T-helper 2 cell treated with Interferon-gamma antibody and Interleukin-4, amounts not matched to agents 5 μg/mL and 100 μg/mL, for 36 hours (primary cell): Measurements from ENCODE around the gene SLC2A6.

Experiments used
- DNase-seq: peaks from one replicate; pipeline ENCODE4 v3.0.0; 2021; ENCODE audit warnings: low spot score
- H3K27ac Mint-ChIP-seq: one replicate; pipeline ENCODE4 v1.8.0; 2021; ENCODE audit warnings: mild to moderate bottlenecking, mixed read lengths
- H3K27me3 Mint-ChIP-seq: one replicate; pipeline ENCODE4 v1.8.0; 2021; ENCODE audit warnings: low read depth, mixed read lengths
- H3K36me3 Mint-ChIP-seq: one replicate; pipeline ENCODE4 v1.8.0; 2021; ENCODE audit warnings: low read depth, mixed read lengths
- H3K4me1 Mint-ChIP-seq: one replicate; pipeline ENCODE4 v1.8.0; 2021; ENCODE audit warnings: low read depth, mixed read lengths
- H3K4me3 Mint-ChIP-seq: one replicate; pipeline ENCODE4 v1.8.0; 2022; ENCODE audit warnings: mild to moderate bottlenecking, moderate library complexity, mixed read lengths
- H3K9me3 Mint-ChIP-seq: one replicate; pipeline ENCODE4 v1.8.0; 2021; ENCODE audit warnings: mixed read lengths

The SLC2A6 gene

GRCh38 chr9:133519693-133520092 is 40.8 kb upstream of the SLC2A6 start:
- Mint-ChIP-seq H3K27me3 (no peaks in the 10 kb centered on the region), H3K27ac (no peak overlapping the region), H3K4me1 (no peaks in the 10 kb centered on the region), H3K9me3 (no peaks in the 10 kb centered on the region), H3K36me3 (no peaks in the 10 kb centered on the region), H3K4me3 (no peak overlapping the region)
- no peak for DNase-seq

- Mint-ChIP-seq H3K4me3 (no peak overlapping the region), H3K4me1 (no peaks in the 10 kb centered on the region), H3K27me3 (no peaks in the 10 kb centered on the region), H3K9me3 (no peaks in the 10 kb centered on the region), H3K27ac (no peak overlapping the region), H3K36me3 (no peaks in the 10 kb centered on the region)
- no peak for DNase-seq
Observed at GRCh38 chr9:133518706-133519449, 40.0 kb upstream of the SLC2A6 start.

DNA sequence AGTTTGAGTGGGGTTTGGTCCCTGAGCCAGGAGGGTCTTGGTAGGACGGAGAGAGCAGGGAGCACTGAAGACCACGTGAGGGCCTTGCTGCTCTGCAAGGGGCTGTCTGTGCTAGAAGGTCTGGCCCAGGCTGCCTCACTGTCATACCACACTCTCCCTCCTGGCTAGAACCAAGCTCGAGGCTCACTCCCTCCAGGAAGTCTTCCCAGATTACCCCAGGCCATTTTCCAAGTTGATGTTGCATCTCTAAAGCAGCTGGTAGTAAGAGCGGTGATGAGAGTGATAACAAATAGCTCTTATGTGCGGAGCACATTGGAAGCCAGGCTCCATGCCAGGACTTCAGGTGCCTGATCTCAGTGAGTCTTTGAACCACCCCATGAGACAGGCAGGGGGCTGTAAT is 39.3 kb upstream of the SLC2A6 start:
- no peaks in the 10 kb centered on the region for H3K27me3 Mint-ChIP-seq
- no peaks in the 10 kb centered on the region for H3K9me3 Mint-ChIP-seq
- no peak overlapping the region for H3K27ac Mint-ChIP-seq
- H3K4me1 Mint-ChIP-seq, result no peaks in the 10 kb centered on the region
- DNase-seq, result no peak
- H3K4me3 Mint-ChIP-seq, result no peak overlapping the region
- no peaks in the 10 kb centered on the region for H3K36me3 Mint-ChIP-seq

DNA sequence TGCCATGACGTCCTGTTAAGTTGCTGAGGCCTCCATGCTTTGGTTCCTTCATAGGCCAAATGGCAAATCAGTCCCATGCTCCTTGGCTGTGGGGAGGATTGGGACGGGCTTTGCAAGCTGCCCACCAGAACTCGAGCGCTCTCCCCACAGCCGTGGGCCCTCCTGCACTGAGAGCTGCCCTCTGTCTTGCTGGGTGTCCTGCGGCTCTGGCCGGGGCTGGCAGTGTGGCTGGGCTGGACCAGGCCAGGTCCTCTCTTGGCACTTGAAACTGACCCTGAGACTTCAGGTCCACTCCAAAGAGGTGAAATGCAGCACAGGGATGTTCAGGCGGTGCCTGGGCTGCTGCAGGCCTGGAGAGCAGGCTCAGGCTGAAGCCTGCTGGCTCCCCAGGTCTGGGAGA is 38.8 kb upstream of the SLC2A6 start:
- Mint-ChIP-seq H3K27me3 (no peaks in the 10 kb centered on the region), H3K4me1 (no peaks in the 10 kb centered on the region), H3K27ac (no peak overlapping the region), H3K36me3 (no peaks in the 10 kb centered on the region), H3K9me3 (no peaks in the 10 kb centered on the region), H3K4me3 (no peak overlapping the region)
- DNase-seq, result no peak

DNA sequence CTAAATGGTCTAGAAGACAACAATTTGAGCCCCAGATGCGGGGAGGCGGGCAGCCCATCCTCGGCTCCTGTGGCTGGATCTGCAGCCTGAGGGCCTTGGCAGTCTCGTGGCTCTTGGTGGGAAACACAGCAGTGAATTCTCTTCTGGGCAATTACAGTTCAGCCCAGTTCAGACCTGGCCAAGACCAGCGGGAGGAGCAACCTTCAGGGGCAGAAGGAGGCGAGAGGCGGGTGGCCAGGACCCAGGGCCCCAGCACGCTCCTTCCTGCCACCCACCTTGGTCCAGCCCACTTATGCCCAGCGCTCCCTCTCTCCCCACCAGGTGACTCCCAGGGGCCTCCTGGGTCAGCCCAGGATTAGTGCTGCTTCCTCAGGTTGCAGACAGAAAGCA is 38.1 kb upstream of the SLC2A6 start:
- H3K4me1 Mint-ChIP-seq, result no peaks in the 10 kb centered on the region
- no peak for DNase-seq
- no peaks in the 10 kb centered on the region for H3K27me3 Mint-ChIP-seq
- no peaks in the 10 kb centered on the region for H3K36me3 Mint-ChIP-seq
- no peak overlapping the region for H3K4me3 Mint-ChIP-seq
- no peak overlapping the region for H3K27ac Mint-ChIP-seq
- H3K9me3 Mint-ChIP-seq, result no peaks in the 10 kb centered on the region

- Mint-ChIP-seq H3K36me3 (no peaks in the 10 kb centered on the region), H3K27me3 (no peaks in the 10 kb centered on the region), H3K27ac (no peak overlapping the region), H3K4me1 (no peaks in the 10 kb centered on the region), H3K4me3 (no peak overlapping the region), H3K9me3 (no peaks in the 10 kb centered on the region)
- no peak for DNase-seq
Observed at GRCh38 chr9:133516256-133516960, 37.5 kb upstream of the SLC2A6 start.

DNA sequence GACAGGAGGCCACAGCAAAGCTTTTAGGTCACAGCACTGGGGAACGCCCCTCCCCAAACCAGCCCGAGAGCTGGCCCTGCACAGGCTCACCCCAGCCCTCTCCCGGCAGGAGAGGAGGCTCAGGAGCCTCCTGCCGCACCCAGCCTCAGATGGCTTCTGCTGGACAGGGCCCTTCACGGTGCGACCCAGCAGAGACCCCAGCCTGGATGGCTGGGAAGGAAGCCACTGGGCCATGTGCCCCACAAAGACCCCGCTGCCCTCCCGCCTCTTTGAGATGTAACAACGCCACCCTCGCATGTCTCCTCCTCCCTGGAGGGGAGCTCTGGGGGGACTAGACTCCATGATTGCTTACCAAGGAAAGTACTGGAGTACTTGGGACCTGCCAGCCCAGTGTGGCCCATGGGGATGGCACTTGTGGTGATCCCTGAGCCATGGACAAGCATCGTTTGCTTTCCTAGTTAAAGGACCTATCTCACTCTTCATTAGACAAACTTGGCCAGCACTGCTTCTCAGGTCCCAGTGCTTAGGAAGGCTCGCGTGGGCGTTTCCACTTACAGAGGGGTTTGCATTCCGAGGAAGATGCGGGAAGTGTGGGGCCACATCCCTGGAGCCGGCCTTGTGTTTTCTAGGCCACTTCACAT is 36.8 kb upstream of the SLC2A6 start:
- no peak for DNase-seq
- Mint-ChIP-seq H3K9me3 (no peaks in the 10 kb centered on the region), H3K27ac (no peak overlapping the region), H3K27me3 (no peaks in the 10 kb centered on the region), H3K4me1 (no peaks in the 10 kb centered on the region), H3K36me3 (no peaks in the 10 kb centered on the region), H3K4me3 (no peak overlapping the region)

- Mint-ChIP-seq H3K4me1 (no peaks in the 10 kb centered on the region), H3K27ac (no peak overlapping the region), H3K9me3 (no peaks in the 10 kb centered on the region), H3K27me3 (no peaks in the 10 kb centered on the region), H3K4me3 (no peak overlapping the region), H3K36me3 (no peaks in the 10 kb centered on the region)
- no peak for DNase-seq
Observed at GRCh38 chr9:133515240-133515610, 36.3 kb upstream of the SLC2A6 start.

DNA sequence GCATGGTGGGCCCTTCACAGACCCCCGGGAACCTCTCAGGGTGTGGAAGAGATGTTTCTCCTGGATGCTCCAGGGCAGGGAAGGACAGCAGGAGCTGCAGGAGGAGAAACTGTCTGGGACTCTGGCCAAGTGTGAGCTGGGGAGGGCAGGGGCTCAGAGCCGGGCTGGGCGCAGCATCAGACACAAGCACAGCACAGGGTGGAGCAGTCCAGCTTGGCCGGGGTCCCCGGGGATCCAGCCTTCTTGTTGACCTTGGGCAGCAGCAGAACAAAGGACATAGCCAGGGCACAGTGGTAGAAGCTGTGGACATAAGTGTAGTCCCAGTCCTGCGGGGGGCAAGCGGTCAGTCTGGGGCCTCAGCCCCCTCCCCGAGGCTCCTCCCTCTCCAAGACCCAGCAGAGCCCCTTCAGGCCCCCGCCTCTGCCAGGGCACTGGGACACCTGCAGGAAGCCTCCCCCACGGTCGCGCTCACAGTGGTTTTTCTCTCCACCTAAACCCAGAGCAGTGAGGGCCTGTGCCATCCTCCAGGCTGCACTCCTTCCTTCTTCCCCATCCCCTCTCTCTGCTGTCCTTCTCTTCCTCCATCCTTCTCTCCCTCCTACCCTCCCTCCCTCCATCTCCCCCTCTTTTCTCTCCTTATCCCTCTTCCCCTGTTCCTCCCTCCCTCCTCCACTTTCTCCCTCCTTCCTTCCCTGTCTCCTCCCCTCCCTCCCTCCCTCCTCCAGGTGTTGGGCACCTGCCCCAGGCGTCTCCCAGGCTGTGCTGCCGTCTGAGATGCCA is 35.8 kb upstream of the SLC2A6 start:
- no peak overlapping the region for H3K4me3 Mint-ChIP-seq
- H3K9me3 Mint-ChIP-seq, result no peaks in the 10 kb centered on the region
- H3K27ac Mint-ChIP-seq, result no peak overlapping the region
- peaks cover under 1% of the 10 kb centered on the region for H3K27me3 Mint-ChIP-seq
- DNase-seq, result no peak
- H3K36me3 Mint-ChIP-seq, result no peaks in the 10 kb centered on the region
- H3K4me1 Mint-ChIP-seq, result peaks cover 1% of the 10 kb centered on the region

- no peak for DNase-seq
- peaks cover 7% of the 10 kb centered on the region for H3K4me1 Mint-ChIP-seq
- H3K36me3 Mint-ChIP-seq, result no peaks in the 10 kb centered on the region
- no peak overlapping the region for H3K27ac Mint-ChIP-seq
- H3K9me3 Mint-ChIP-seq, result no peaks in the 10 kb centered on the region
- peaks cover 5% of the 10 kb centered on the region for H3K27me3 Mint-ChIP-seq
- H3K4me3 Mint-ChIP-seq, result no peak overlapping the region
Observed at GRCh38 chr9:133513214-133514100, 34.6 kb upstream of the SLC2A6 start.

DNA sequence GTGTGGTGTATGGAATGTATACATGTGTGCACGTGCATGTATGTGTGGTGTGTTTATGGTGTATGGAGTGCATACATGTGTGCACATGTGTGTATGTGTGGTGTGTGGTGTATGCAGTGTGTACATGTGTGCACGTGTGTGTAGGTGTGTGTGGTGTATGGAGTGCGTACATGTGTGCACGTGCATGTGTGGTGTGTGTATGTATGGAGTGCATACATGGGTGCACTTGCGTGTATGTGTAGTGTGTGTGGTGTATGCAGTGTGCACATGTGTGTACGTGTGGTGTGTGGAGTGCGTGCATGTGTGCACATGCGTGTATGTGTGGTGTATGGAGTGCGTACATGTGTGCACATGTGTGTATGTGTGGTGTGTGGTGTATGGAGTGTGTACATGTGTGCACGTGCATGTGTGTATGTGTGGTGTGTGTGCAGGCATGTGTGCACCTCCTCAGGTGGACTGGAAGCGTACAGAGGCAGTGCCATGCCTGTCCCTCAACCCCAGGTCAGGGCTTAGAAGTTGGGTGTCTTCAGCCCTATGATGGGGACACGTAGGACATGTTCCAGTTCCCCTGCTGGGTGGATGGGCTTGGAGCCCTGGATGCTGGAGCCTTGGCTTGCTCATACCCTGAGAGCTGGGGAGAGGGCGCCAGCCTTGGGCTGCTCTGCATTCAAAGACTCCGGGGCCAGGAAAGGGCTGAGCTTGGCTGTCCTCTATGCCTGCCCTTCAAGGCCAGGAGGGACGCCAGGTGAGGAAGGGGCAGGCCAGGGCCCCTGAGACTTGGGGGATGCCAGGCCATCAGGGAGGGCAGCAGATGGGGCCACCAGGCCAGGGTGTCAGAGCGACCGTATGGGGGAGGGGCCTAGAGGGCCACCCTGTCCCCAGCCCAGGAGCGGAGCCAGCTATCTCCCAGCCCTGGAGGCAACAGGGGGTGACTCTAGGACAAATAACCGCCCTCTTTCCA is 33.6 kb upstream of the SLC2A6 start:
- Mint-ChIP-seq H3K36me3 (no peaks in the 10 kb centered on the region), H3K27ac (no peak overlapping the region), H3K9me3 (no peaks in the 10 kb centered on the region), H3K4me3 (no peak overlapping the region), H3K27me3 (peaks cover 5% of the 10 kb centered on the region), H3K4me1 (peaks cover 7% of the 10 kb centered on the region)
- no peak for DNase-seq

DNA sequence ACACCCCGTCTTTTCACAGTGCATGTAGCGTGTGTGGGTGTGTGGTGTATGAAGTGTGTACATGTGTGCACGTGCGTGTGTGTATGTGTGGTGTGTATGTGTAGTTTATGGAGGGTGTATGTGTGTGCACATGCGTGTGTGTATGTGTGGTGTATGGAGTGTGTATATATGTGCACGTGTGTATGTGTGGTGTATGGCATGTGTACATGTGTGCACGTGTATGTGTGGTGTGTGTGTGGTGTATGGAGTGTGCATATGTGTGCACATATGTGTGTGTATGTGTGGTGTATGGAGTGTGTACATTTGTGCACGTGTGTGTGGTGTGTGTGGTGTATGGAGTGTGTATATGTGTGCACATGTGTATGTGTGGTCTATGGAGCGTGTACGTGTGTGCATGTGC is 32.7 kb upstream of the SLC2A6 start:
- no peak overlapping the region for H3K4me3 Mint-ChIP-seq
- no peaks in the 10 kb centered on the region for H3K36me3 Mint-ChIP-seq
- H3K27me3 Mint-ChIP-seq, result peaks cover 5% of the 10 kb centered on the region
- no peaks in the 10 kb centered on the region for H3K9me3 Mint-ChIP-seq
- peaks cover 7% of the 10 kb centered on the region for H3K4me1 Mint-ChIP-seq
- DNase-seq, result no peak
- H3K27ac Mint-ChIP-seq, result no peak overlapping the region
